Adrenal gland (tissue), 12 donors: ENCODE results near the gene RGS9. TPM values are rescaled to one million over a fixed set of nuclear protein-coding genes. Genes with fewer than 3 reads are reported as not detected.

Experiments
- DNase-seq, 7 donors: peaks; one replicate each; pipeline ENCODE4 v3.0.0-alpha.2; 2019 to 2020
- H3K27ac ChIP-seq, 5 donors: fragments of 200-600 bp; sonication (generic) in 4 of 5; 1 replicate in 3 of 5; 2 replicates in 2 of 5; pipeline versions ENCODE4 v1.5.1 to v1.8.0; 2016 to 2020; ENCODE audit warnings: mild to moderate bottlenecking in 1 of 5
- H3K27me3 ChIP-seq: fragments of 200-600 bp; 2 replicates; pipeline ENCODE4 v1.8.0; 2021
- H3K36me3 ChIP-seq, 2 donors: fragments of 200-600 bp; replicated peaks in 1 of 2; 1 replicate in 1 of 2; 2 replicates in 1 of 2; pipeline versions ENCODE4 v1.5.1 to v1.8.0; 2018 to 2022
- H3K4me1 ChIP-seq, 2 donors: fragments of 200-600 bp; replicated peaks in 1 of 2; 1 replicate in 1 of 2; 2 replicates in 1 of 2; pipeline versions ENCODE4 v1.5.1 to v1.8.0; 2018 to 2021
- H3K4me3 ChIP-seq, 4 donors: fragments of 200-600 bp; sonication (generic) in 3 of 4; one replicate each; pipeline ENCODE4 v1.5.1; 2016 to 2018
- H3K9me3 ChIP-seq, 3 donors: fragments of 200-600 bp; sonication (generic) in 1 of 3; replicated peaks in 1 of 3; 1 replicate in 2 of 3; 2 replicates in 1 of 3; pipeline versions ENCODE4 v1.5.1 to v1.8.0; 2016 to 2021
- POLR2A ChIP-seq, 2 donors: fragments of 450-650 bp; IDR thresholded peaks; one replicate each; pipeline ENCODE4 v1.6.1; 2017; ENCODE audit warnings: antibody characterized with exemption in 2 of 2, mild to moderate bottlenecking in 2 of 2, moderate library complexity in 1 of 2
- WGBS, 4 donors: extraction: QIAGEN DNeasy Blood & Tissue Kit in 2 of 4; methylation state at CpG; one replicate each; pipeline versions ENCODE4 v1.1.5 to v1.1.7; 2013 to 2017; 5-methylcytosine and 5-hydroxymethylcytosine counted together
- intact Hi-C, 2 donors: fragments of 100-400 bp; cut with DNase I; formaldehyde crosslinking; loops; one replicate each; pipeline versions ENCODE4 v1.14.1 to v1.15.0; 2022 to 2023
- polyA plus RNA-seq, 3 donors: library from polyadenylated mRNA; stranded (reverse); fragments of 200-250 nt in 2 of 3; fragments of 350-450 nt in 1 of 3; fragmentation: Illumina TruSeq in 1 of 3; extraction: RNeasy Lipid Tissue Mini Kit (QIAGEN cat#74804) in 1 of 3; gene quantifications; one replicate each; pipeline ENCODE4 v1.2.3, GENCODE V29; 2013 to 2014
- total RNA-seq, 9 donors: library from RNA; depleted of rRNA in 4 of 9; stranded (reverse); fragments of >200 nt in 4 of 9; fragments of 120-200 nt in 1 of 9; fragmentation: NEBNext Ultra II Directional in 1 of 9; extraction: Animal tissue kit (Norgen Biotek cat#: 25700) in 1 of 9; gene quantifications; one replicate each; pipeline versions ENCODE4 v1.1.0 to v1.2.4, GENCODE V29; 2013 to 2023
- TF ChIP-seq, protein P1 (sequence below), 6 experiments: fragments of 450-650 bp in 4 of 6; fragments of 200-600 bp in 2 of 6; sonication (generic) in 1 of 6; IDR thresholded peaks; 1 replicate in 5 of 6; 2 replicates in 1 of 6; pipeline versions ENCODE4 v1.5.1 to v1.8.0; 2016 to 2021; ENCODE audit warnings: antibody characterized with exemption in 6 of 6, mild to moderate bottlenecking in 2 of 6, moderate library complexity in 1 of 6
- donor health status: healthy with polysubstance abuse.
- donor health status: Bipolar disorder and iron deficiency.
- donor health status: DM: yes; HTN: yes; CAD: no.
- donor health status: DM: no; HTN: no; CAD: no.
- donor health status: DM: no; HTN: no; CAD: no.
- donor health status: DM: yes; HTN: yes; CAD: no.

RGS9 gene
- total and polyA plus RNA-seq, 12 donors: 4.3 to 32.3 (median 14.4) TPM

DNA sequence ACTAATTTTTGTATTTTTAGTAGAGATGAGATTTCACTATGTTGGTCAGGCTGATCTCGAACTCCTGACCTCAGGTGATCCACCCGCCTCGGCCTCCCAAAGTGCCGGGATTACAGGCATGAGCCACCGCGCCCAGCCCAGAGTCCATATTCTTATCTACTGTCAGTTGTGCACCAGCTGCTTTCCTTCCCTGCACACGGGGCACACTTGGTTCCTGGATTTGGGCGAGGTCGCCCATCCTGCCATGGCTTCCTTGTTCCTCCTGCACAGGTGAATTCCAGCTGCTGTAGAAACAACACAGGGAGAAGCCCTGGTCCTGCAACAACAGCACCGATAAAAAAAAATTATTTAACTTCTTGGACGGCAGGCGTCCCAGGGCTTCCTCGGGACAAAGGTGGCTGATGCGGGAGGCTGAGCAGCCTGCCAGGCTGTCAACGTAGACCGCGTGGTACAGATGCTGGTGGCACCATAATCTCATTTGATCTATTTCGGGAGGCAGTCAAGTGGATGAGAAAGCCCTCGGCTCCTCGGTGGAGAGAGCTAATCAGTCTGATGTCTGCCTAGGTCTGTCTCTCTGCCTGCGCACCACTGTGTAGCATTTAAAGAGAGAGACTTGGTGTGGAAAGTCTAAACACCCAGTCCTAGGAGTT lies 19.1 kb downstream of the RGS9 start:
- Histone ChIP-seq H3K27me3 (no peaks in the 10 kb centered on the region), H3K27ac (no peak overlapping the region), H3K36me3 (no peaks in the 10 kb centered on the region), H3K4me1 (peaks cover 0 to 8% of the 10 kb centered on the region in 2 donors), H3K9me3 (no peaks in the 10 kb centered on the region), H3K4me3 (no peak overlapping the region)
- DNase-seq: no peak
- TF ChIP-seq, protein P1, sequence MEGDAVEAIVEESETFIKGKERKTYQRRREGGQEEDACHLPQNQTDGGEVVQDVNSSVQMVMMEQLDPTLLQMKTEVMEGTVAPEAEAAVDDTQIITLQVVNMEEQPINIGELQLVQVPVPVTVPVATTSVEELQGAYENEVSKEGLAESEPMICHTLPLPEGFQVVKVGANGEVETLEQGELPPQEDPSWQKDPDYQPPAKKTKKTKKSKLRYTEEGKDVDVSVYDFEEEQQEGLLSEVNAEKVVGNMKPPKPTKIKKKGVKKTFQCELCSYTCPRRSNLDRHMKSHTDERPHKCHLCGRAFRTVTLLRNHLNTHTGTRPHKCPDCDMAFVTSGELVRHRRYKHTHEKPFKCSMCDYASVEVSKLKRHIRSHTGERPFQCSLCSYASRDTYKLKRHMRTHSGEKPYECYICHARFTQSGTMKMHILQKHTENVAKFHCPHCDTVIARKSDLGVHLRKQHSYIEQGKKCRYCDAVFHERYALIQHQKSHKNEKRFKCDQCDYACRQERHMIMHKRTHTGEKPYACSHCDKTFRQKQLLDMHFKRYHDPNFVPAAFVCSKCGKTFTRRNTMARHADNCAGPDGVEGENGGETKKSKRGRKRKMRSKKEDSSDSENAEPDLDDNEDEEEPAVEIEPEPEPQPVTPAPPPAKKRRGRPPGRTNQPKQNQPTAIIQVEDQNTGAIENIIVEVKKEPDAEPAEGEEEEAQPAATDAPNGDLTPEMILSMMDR (IDR thresholded peaks at IDR 0.05): no peak
- no peak for TF ChIP-seq POLR2A (IDR thresholded peaks at IDR 0.05)
- intact Hi-C loops: no loop called here
- 93 to 95% (median 94%) methylated on average over 21 of the region's 21 CpGs for WGBS, 4 donors

DNA sequence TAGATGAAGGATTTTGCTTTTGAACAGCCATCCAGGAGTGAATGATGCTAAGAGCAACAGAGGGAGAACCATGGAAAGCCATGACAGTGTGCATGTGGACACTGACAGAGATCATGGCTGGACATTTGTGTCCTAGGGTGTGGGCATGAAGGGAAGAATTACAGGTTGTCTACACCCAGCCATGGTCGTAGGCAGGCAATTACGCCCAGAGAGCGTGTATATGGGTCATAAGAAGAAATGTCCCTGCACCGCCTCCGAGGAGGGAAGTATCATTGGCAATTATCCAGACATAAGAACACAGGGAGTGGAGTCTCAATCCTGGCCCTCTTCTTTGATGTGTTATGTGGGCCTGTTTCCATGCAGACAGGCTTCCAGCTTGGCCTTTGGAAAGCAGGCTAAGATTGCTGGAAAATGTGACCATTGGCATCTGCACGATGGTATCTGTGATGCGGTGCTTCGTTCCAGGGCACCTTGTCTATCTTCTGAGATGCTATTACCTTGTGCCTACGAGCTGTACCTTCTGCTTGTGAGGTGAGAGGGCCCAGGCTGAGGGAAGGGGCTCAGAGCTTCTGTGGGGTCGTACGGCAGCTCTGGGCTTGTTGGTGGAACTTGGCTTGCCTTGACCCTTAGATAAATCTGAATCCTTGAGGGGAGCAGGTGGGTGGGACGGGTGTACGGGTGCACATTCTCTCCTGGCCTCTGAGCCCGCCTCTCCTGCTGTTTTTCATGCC lies 19.8 kb downstream of the RGS9 start:
- DNase-seq: no peak
- TF ChIP-seq, protein P1 (IDR thresholded peaks at IDR 0.05): no peak
- no peak for TF ChIP-seq POLR2A (IDR thresholded peaks at IDR 0.05)
- Histone ChIP-seq H3K36me3 (no peaks in the 10 kb centered on the region), H3K27ac (no peak overlapping the region), H3K9me3 (no peaks in the 10 kb centered on the region), H3K4me1 (peaks cover 0 to 8% of the 10 kb centered on the region in 2 donors), H3K4me3 (no peak overlapping the region), H3K27me3 (no peaks in the 10 kb centered on the region)
- 89 to 94% (median 92%) methylated on average over 14 of the region's 14 CpGs for WGBS, 4 donors
- intact Hi-C loops: no loop called here

DNA sequence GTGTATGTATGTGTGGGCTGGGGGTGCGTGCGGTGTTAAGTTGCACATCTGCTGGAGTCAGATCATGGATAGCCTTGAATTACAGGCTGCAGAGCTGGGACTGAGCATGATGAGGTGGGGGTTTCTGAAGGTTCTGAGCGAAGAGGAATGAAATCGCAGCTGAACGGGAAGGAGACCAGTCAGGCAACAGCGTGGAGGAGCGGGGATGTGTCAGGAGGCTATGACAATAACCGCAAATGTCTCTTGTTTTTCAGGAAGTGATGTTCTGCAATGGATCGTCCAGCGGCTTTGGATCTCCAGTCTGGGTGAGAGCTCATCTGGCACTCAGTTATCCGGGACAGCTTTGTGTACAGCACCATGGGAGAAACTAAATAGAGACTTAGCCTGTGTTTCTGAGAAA lies 20.9 kb downstream of the RGS9 start:
- DNase-seq: peak in 1 of 7 donors; percentile 9
- 82 to 93% (median 87%) methylated on average over 11 of the region's 11 CpGs for WGBS, 4 donors
- Histone ChIP-seq H3K27ac (no peak overlapping the region), H3K27me3 (no peaks in the 10 kb centered on the region), H3K4me1 (peaks cover 0 to 8% of the 10 kb centered on the region in 2 donors), H3K9me3 (no peaks in the 10 kb centered on the region), H3K4me3 (no peak overlapping the region), H3K36me3 (no peaks in the 10 kb centered on the region)
- no peak for TF ChIP-seq POLR2A (IDR thresholded peaks at IDR 0.05)
- TF ChIP-seq, protein P1 (IDR thresholded peaks at IDR 0.05): no peak
- intact Hi-C loops: no loop called here

DNA sequence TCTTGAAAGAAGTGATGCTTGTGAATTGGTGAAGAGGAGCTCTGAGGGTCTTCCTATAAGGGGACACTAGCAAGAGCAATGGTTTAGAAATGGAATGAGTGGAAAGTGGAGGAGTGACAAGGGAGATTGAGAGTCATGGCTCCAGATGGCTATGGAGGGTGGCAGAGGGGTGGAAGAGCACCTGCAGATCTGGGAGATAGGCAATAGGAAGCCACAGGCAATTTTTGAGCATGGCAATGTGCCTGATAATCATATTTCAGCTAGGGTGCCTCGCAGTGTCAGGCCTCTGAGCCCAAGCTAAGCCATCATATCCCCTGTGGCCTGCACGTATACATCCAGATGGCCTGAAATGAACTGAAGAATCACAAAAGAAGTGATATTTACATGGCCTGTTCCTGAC lies 21.5 kb downstream of the RGS9 start:
- Histone ChIP-seq H3K9me3 (no peaks in the 10 kb centered on the region), H3K4me1 (peaks cover 0 to 8% of the 10 kb centered on the region in 2 donors), H3K4me3 (no peak overlapping the region), H3K27me3 (no peaks in the 10 kb centered on the region), H3K27ac (no peak overlapping the region), H3K36me3 (no peaks in the 10 kb centered on the region)
- intact Hi-C loops: no loop called here
- WGBS, 4 donors: 86 to 92% (median 89%) methylated on average over 2 of the region's 2 CpGs
- DNase-seq: no peak
- TF ChIP-seq, protein P1 (IDR thresholded peaks at IDR 0.05): no peak
- no peak for TF ChIP-seq POLR2A (IDR thresholded peaks at IDR 0.05)
